ENCODE measurements around the gene FGFR4. TPM values are rescaled to one million over a fixed set of nuclear protein-coding genes. Genes with fewer than 3 reads are reported as not detected.

Gene FGFR4
- total RNA-seq, 1 experiment from 2014 or later = 96.6 TPM

DNA sequence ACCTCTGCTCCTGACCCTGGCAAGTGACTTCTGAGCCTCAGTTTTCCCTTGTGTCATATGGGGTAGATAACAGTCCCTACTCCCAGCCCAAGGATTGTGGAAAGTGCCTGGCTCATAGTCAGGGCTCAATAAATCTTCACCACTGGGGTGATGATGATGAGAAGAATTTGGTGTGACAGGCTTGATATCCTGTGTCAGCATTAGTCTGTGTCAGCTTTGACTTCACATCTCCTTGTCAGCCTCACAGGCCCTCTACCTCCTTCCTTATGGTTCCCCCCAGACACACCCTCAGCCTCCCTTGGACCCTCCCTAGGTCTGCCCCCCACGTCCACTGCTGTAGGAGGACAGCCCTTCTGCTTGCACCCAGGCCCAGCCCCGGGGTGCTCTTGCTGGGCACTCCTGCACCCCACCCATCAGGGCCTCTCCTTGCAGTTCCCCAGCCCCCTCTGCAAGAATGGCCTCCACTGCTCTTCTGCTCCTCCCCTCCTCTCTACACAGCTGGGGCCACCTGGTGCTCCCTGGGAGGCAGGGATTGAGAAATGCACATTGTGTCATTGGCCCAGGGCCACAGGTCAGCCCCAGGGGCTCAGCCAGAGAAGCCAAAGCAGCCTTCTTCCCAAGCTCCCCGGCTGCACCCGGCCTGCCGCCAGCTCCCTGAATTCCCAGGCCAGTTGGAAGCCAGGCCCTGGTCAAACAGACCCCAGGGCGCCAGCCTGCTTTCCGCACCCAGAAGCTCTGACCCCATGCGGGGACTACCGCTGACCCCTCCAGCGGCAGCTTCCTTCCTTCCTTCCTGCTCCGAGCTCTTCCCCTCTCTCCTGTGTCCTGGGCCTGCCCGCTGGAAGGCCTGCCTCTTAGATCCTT is 7.7 kb downstream of the FGFR4 start:
- Histone ChIP-seq H3K4me3 (no peak overlapping the region), H3K9me3 (no peaks in the 10 kb centered on the region), H3K27me3 (no peaks in the 10 kb centered on the region), H3K36me3 (peaks cover 80% of the 10 kb centered on the region)
- DNase-seq = peak; percentile 99

DNA sequence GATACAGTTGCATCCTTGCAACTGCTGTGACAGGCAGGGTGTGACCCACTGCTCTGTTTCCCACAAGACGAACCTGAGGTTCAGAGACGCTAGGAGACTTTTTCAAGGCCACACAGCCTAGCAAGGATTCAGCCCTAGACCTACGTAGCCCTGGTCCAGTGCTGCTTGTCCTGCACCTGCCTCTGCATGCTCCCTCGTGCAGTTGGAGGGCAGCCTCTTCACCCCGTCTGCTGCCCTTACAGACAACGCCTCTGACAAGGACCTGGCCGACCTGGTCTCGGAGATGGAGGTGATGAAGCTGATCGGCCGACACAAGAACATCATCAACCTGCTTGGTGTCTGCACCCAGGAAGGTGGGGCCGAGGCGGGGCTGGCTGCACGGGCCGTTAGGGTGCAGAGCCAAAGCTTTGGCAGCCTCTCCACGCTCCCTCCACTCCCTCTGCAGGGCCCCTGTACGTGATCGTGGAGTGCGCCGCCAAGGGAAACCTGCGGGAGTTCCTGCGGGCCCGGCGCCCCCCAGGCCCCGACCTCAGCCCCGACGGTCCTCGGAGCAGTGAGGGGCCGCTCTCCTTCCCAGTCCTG is 8.5 kb downstream of the FGFR4 start:
- Histone ChIP-seq H3K27me3 (no peaks in the 10 kb centered on the region), H3K36me3 (peaks cover 73% of the 10 kb centered on the region), H3K4me3 (no peak overlapping the region), H3K9me3 (no peaks in the 10 kb centered on the region)
- DNase-seq = no peak

DNA sequence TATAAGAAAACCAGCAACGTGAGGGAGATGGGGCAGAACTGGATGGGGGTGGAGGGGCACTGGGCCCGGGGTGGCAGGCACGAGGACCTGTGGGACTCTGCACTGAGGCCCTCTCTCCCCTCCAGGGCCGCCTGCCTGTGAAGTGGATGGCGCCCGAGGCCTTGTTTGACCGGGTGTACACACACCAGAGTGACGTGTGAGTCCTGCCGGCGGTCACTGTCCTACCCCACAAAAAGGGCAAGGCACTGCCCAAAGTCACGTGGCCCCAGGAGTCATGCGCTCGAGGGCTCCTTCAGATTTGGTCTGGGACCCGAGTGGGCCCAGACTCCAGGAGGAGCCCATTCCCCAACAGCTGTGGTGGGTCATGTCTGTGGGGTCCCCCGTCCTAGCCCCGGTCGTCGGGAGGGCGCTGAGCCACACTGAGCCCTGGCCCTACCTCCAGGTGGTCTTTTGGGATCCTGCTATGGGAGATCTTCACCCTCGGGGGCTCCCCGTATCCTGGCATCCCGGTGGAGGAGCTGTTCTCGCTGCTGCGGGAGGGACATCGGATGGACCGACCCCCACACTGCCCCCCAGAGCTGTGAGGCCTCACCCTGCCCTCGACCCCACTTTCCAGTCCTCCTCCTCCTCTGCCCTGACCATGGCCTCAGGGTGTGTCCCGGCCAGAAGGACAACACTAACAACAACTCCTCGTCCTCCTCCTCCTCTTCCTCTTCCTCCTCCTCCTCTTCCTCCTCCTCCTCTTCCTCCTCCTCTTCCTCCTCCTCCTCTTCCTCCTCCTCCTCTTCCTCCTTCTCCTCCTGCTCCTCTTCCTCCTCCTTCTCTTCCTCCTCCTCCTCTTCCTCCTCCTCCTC is 9.7 kb downstream of the FGFR4 start:
- Histone ChIP-seq H3K27me3 (no peaks in the 10 kb centered on the region), H3K4me3 (no peak overlapping the region), H3K9me3 (no peaks in the 10 kb centered on the region), H3K36me3 (peaks cover 61% of the 10 kb centered on the region)
- no peak for DNase-seq

DNA sequence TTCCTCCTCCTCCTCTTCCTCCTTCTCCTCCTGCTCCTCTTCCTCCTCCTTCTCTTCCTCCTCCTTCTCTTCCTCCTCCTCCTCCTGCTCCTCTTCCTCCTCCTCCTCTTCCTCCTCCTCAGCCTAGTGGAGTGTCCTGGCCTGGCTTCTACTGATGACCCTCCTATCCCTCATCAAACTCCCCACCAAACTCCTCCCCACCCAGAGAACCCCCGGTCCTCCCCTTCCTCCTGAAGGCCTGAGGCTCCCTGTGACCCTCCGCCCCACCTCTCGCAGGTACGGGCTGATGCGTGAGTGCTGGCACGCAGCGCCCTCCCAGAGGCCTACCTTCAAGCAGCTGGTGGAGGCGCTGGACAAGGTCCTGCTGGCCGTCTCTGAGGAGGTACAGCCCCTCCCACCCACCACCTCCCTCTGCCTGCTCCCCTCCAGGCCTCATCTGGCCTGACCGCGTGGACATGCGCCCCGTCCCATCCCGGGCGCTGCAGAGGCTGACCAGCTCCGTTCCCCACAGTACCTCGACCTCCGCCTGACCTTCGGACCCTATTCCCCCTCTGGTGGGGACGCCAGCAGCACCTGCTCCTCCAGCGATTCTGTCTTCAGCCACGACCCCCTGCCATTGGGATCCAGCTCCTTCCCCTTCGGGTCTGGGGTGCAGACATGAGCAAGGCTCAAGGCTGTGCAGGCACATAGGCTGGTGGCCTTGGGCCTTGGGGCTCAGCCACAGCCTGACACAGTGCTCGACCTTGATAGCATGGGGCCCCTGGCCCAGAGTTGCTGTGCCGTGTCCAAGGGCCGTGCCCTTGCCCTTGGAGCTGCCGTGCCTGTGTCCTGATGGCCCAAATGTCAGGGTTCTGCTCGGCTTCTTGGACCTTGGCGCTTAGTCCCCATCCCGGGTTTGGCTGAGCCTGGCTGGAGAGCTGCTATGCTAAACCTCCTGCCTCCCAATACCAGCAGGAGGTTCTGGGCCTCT is 10.6 kb downstream of the FGFR4 start:
- Histone ChIP-seq H3K27me3 (no peaks in the 10 kb centered on the region), H3K4me3 (no peak overlapping the region), H3K36me3 (peaks cover 52% of the 10 kb centered on the region), H3K9me3 (no peaks in the 10 kb centered on the region)
- DNase-seq = no peak

DNA sequence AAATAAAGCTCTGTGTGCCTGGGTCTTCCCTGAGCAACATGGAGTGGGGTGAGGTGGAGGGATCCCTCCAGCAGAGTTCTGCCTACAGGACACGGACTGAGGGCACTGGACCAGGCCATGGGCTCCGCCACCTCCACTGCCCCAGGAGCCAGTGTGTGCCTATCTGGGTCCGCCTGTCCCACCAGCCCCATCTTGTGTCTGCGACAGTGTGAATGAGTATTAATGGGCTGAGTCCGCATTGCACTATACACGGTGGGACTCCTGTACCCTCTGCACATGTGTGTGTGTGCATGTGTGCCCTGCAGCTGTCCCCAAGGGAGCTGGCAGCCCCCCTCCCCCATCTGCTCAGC is 11.4 kb downstream of the FGFR4 start:
- H3K4me3 ChIP-seq = no peak overlapping the region
- H3K9me3 ChIP-seq = no peaks in the 10 kb centered on the region
- no peak for DNase-seq
- no peaks in the 10 kb centered on the region for H3K27me3 ChIP-seq
- peaks cover 44% of the 10 kb centered on the region for H3K36me3 ChIP-seq

DNA sequence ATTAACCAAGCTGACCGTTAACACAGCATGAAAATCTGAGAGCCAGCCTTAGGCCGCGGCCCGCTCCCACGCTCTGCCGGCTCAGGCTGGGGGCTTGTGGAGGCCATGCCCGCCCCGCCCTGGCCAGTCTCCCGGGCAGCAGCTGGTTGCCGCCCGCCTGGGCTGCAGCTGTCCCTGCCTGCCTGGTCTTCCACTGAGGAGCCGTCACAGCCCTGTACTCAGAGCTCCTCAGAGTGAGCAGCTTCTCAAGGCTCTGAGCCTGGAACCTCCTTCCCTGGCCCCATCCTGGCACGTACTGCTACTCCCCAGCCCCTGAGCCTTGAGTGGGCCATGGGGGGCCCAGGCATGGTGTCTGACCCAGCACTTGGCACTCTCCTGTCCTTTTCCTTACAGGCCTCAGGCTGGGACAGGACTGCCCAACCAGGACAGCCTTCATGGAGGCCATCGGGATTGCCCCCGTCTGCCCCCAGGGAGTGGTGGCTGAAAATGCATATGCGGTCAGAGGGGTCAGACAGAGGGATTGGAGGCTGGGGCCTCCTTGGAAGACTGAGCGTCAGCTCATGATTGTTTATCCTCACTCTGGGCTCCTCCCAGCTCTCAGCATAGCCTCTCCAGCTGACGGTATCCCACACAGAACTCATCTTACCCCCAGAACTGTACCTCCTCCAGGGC is 11.9 kb downstream of the FGFR4 start:
- Histone ChIP-seq H3K36me3 (peaks cover 39% of the 10 kb centered on the region), H3K9me3 (no peaks in the 10 kb centered on the region), H3K27me3 (no peaks in the 10 kb centered on the region), H3K4me3 (no peak overlapping the region)
- peak; percentile 96 for DNase-seq

DNA sequence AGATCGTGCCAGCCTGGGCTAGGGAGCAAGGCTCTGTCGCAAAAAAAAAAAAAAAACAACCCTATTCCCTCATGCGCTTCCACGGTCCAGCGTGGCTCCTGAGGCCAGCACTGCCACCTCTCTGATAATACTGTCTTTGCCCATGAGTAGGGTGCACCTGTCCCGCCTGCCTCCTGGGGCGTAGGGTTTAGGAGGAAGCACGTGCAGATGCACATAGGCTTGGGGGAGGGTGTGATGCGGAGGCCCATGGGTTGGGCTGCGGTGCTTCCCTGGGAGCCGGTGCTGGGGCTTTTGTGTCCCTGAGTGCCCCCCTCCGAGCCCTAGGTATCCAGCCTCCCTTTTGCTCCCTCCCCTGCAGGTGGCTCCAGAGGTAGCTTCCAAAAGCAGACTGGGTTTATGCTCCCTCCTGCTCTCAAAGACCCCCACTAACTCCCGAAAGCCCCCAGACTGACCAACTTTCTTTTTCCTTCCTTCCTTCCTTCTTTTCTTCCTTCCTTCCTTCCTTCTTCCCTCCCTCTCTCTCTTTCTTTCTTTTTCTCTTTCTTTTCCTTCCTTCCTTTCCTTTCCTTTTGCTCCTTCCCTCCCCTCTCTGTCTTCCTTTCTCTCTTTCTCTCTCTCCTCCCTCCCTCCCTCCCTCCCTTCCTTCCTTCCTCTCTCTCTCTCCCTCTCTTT is 12.8 kb downstream of the FGFR4 start:
- Histone ChIP-seq H3K9me3 (no peaks in the 10 kb centered on the region), H3K27me3 (no peaks in the 10 kb centered on the region), H3K4me3 (no peak overlapping the region), H3K36me3 (peaks cover 32% of the 10 kb centered on the region)
- DNase-seq = no peak

DNA sequence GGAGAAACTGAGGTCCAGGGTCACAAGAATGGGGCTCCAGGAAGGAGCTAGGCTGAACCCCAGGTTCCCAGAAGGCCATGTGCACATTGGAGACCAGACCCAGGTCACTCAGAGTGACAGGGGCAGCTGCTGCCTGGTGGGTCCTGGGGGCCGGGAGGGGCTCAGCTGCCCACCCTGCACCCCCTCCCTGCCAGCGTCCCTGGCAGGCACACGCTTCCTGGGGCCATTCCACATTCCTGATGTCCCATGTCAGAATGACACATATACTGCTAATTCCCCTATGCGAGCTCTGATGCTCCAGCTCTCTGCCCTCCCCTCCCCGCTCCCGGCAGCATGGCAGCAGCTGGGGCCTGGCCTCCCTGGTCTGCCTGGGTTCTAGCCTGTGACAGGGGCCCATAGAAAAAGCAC is 14.0 kb downstream of the FGFR4 start:
- no peak overlapping the region for H3K4me3 ChIP-seq
- DNase-seq = peak; percentile 92
- no peaks in the 10 kb centered on the region for H3K27me3 ChIP-seq
- H3K9me3 ChIP-seq = no peaks in the 10 kb centered on the region
- peaks cover 24% of the 10 kb centered on the region for H3K36me3 ChIP-seq

DNA sequence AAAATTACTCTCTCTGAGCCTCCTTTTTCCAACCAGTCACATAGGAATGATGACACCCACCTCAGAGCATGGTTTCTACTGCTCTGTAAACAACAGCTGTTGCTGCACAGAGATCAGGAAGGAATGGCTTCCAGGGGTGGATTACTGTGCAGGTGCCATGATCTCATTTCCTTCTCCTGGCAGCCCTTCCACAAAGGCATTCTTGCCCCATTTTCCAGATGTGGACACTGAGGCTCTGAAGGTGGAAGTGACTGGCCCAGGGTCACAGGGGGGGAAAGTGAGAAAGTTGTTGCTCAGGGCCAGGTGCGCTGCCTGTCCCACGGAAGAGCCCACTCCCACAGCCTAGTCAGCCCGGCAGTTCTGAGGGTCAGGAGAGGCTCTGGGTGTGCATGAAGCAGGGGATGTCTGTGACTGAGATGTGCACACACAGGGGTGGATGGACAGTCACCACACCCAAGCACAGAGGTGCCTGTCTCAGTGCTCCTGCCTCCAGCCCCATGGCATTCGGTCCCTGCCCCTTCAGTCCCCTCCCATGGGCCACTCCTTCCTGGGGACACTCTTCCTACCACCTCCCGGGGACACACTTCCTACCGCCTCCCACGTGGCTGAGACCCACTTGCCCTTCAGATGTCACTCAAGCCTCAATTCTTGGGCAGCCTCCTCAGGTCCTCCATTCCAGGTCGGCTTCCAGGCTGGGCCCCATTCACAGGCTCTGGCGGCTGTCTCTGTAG is 17.0 kb downstream of the FGFR4 start:
- Histone ChIP-seq H3K36me3 (peaks cover 2% of the 10 kb centered on the region; the same call in 1 of the 2 replicates), H3K4me3 (no peak overlapping the region), H3K9me3 (no peaks in the 10 kb centered on the region), H3K27me3 (no peaks in the 10 kb centered on the region)
- peak; percentile 40 for DNase-seq

DNA sequence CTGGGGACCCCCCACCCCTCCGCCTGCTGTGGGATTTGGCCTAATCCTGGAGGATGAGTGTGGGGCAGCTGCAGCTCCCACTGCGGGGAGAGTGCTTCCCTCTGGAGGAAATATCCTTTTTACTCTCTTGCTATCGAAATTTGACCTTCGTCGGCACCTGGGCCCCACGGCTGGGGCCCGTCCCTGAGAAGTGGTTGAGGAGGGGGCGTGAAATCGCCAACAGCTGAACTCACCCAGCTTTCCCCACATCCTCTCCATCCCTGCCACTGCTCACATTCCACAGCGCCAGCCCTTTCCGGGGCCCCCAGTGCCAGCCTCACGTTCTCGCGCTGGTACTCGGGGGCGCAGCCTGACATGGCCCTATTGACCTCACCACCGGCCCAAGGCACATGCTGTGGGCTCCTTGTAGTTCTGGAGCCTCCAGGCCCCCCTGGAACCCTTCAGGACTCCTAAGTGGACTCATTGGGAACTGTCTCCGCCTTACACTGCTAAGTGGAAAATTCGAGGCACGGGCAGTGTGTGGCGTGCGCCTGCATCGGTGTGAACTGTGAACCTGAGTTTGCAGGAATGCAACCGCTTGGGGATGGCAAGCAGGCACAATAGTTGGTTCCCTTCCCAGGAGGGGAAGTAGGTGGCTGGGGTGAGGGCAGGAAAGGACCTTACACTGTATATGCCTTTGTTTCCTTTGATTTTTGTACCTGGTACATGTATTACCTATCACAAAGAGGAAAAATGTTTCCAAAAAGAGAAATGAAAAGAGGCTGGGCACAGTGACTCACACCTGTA is 19.2 kb downstream of the FGFR4 start:
- Histone ChIP-seq H3K27me3 (no peaks in the 10 kb centered on the region), H3K9me3 (no peaks in the 10 kb centered on the region), H3K36me3 (no peaks in the 10 kb centered on the region), H3K4me3 (no peak overlapping the region)
- DNase-seq = no peak

DNA sequence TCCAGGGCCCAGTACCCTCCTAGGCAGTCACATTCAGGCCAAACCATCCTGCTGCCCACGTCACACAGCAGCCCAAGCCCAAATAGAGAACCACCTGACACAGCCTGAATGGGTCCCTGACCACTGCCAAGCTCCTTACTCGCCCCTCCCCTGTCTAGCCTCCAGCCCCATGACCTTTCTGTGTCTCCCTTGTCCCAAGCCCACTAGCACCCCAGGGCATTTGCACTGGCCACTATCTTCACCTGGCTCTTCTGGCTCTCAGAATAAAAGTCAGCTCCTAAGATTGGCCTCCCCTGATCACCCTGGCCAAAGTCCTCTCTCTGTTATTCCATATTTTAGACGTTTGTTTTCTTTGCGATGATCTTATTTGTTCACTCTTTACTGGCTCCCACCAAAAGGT is 20.4 kb downstream of the FGFR4 start:
- Histone ChIP-seq H3K4me3 (no peak overlapping the region), H3K36me3 (no peaks in the 10 kb centered on the region), H3K9me3 (no peaks in the 10 kb centered on the region), H3K27me3 (no peaks in the 10 kb centered on the region)
- DNase-seq = no peak

DNA sequence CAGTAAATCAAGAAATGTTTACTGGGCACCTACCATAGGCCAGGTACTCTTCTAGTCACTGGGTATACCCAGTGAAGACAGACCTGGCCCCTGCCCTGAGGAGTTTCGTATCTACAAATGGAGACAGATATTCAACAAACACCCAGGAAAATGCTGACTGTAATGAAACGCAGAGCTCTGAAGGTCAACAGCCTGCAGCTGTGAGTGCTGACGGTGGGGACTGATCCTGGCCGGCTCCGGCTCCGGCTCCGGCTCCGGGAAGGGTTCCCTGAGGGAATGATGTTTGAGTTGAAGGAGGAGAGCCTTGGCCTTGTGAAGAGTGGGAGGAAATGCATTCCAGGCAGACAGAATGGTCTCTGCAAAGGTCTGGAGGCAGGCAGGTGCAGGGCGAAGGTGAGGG is 23.1 kb downstream of the FGFR4 start:
- Histone ChIP-seq H3K9me3 (no peaks in the 10 kb centered on the region), H3K36me3 (no peaks in the 10 kb centered on the region), H3K27me3 (no peaks in the 10 kb centered on the region), H3K4me3 (no peak overlapping the region)
- DNase-seq = no peak

DNA sequence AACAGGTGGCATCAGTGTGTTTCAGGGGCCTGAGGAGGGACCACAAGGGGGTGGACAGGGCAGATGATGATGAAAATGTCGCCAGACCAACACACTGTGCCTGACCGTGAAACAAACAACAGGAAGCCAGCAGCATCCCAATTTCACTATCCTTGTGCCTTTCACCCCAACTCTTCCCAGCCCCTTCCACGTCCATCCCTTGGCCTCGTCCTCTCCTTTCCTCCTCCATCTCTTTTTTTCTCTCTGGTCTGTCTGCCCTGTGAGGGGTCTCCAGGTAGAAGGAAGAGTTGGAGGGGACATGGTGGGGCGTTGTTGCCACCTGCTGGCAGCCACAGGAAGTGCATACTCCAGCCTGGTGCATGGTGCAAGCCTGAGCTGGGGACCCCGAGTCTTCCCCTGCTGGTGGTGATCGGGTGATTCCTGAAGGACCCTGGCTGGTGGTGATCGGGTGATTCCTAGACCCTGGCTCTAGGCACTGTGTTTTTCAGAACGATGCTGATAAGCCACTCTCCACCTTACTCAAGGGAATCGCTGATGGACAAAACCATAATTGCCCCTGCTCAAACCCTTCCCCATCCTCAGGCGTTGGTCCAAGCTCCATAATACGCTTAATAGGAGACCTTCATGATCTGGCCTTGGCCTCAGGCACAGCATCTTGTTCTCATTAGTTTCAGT is 25.1 kb downstream of the FGFR4 start:
- H3K36me3 ChIP-seq = no peaks in the 10 kb centered on the region
- H3K4me3 ChIP-seq = no peak overlapping the region
- H3K27me3 ChIP-seq = no peaks in the 10 kb centered on the region
- no peaks in the 10 kb centered on the region for H3K9me3 ChIP-seq
- DNase-seq = peak; percentile 62
